Muscle layer of colon (tissue), 2 donors: ENCODE results near the gene ACTRT2.

Experiments
- H3K27ac ChIP-seq: one replicate; pipeline ENCODE4 v1.7.0; 2013; ENCODE audit warnings: low read depth, mild to moderate bottlenecking, low read length, moderate library complexity
- H3K27me3 ChIP-seq, 2 donors: one replicate each; pipeline ENCODE4 v1.7.0; 2013; ENCODE audit warnings: low read length in 2 of 2, mild to moderate bottlenecking in 2 of 2; ENCODE audit not compliant: insufficient read depth in 2 of 2, control insufficient read depth in 1 of 2
- H3K36me3 ChIP-seq: one replicate; pipeline ENCODE4 v1.7.0; 2013; ENCODE audit warnings: mild to moderate bottlenecking, low read length; ENCODE audit not compliant: insufficient read depth
- H3K4me1 ChIP-seq: one replicate; pipeline ENCODE4 v1.7.0; 2013; ENCODE audit warnings: mild to moderate bottlenecking, low read length; ENCODE audit not compliant: insufficient read depth
- H3K4me3 ChIP-seq, 2 donors: one replicate each; pipeline ENCODE4 v1.7.0; 2013; ENCODE audit warnings: low read length in 2 of 2, low read depth in 1 of 2, mild to moderate bottlenecking in 1 of 2, moderate library complexity in 1 of 2
- H3K9ac ChIP-seq: one replicate; pipeline ENCODE4 v1.7.0; 2013; ENCODE audit warnings: low read length
- H3K9me3 ChIP-seq: one replicate; pipeline ENCODE4 v1.7.0; 2013; ENCODE audit warnings: mild to moderate bottlenecking, low read length
- donor health status: abdominal sarcoma.
- donor health status: Adenocarcinoma of cecum.

ACTRT2 gene

GRCh38 chr1:3021233-3021671 is at the start of gene ACTRT2:
Gene ACTRT2 (plus strand): TSS chr1:3021467. CDS start chr1:3021687, 220 bp downstream.
- Histone ChIP-seq H3K36me3 (no peaks in the 10 kb centered on the region), H3K27me3 (peaks cover 0 to 30% of the 10 kb centered on the region in 2 donors), H3K27ac (no peak within 1 kb of the TSS), H3K4me1 (no peaks in the 10 kb centered on the region), H3K9me3 (no peaks in the 10 kb centered on the region), H3K9ac (no peak within 1 kb of the TSS), H3K4me3 (no peak within 1 kb of the TSS)

GRCh38 chr1:2971609-2972008 is 49.7 kb upstream of the ACTRT2 start:
- peaks cover 0 to 8% of the 10 kb centered on the region in 2 donors for H3K27me3 ChIP-seq
- H3K9ac ChIP-seq, result no peak overlapping the region
- no peaks in the 10 kb centered on the region for H3K36me3 ChIP-seq
- no peaks in the 10 kb centered on the region for H3K9me3 ChIP-seq
- no peak overlapping the region for H3K4me3 ChIP-seq
- H3K4me1 ChIP-seq, result no peaks in the 10 kb centered on the region
- no peak overlapping the region for H3K27ac ChIP-seq

GRCh38 chr1:2972011-2972878 is 49.0 kb upstream of the ACTRT2 start:
- H3K36me3 ChIP-seq, result no peaks in the 10 kb centered on the region
- H3K27me3 ChIP-seq, result peaks cover 0 to 5% of the 10 kb centered on the region in 2 donors
- no peaks in the 10 kb centered on the region for H3K9me3 ChIP-seq
- H3K27ac ChIP-seq, result no peak overlapping the region
- no peak overlapping the region for H3K4me3 ChIP-seq
- H3K4me1 ChIP-seq, result no peaks in the 10 kb centered on the region
- no peak overlapping the region for H3K9ac ChIP-seq

- Histone ChIP-seq H3K36me3 (no peaks in the 10 kb centered on the region), H3K9me3 (no peaks in the 10 kb centered on the region), H3K27ac (no peak overlapping the region), H3K27me3 (peaks cover 0 to 4% of the 10 kb centered on the region in 2 donors), H3K4me3 (no peak overlapping the region), H3K9ac (no peak overlapping the region), H3K4me1 (no peaks in the 10 kb centered on the region)
These were observed 48.2 kb upstream of the ACTRT2 start for GRCh38 chr1:2972879-2973575.

DNA sequence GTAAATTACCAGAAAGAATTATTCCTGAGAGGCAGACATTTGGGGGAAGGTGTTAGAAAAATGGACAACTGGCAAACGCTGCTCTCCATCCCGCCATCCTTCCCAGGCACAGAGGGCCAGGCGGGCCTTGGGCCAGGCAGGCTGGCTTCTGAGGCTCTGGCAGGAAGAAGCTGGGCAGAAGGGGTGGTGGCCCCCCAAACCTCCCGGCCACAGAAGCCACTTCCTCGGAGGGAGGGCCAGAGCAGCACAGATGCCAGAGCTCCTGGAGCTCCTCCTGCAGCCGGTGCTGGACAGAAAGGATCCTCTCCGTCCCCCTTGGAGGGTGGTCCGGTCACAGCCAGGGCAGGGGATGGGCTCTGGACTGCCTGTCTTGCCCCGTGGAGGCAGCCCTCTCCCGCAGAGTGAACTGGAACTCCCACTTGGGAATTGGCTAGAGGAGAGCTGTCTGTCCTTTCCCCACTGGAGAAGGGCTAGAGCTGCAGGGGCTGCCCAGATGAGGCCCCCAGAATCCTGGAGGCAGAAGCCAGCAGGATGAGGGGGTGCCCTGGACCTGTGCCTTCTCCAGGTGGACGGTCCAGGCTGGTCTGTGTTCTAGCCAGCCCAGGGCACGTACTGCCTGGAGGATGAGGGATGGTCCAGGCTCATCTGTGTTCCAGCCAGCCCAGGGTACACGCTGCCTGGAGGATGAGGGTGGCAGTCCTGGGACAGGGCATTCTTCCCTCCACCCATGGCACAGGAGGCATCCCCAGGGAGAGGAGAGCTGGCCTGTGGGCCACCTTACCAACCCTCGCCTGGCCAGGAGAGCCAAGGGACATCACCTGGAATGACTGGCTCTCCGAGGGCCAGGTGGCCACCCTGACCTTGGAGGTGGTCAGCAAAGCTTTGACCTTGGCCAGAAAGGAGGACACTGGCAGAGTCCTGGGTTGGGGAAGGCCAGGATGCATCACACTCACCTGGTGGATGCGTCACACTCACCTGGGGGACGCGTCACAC is 47.4 kb upstream of the ACTRT2 start:
- no peak overlapping the region for H3K9ac ChIP-seq
- no peaks in the 10 kb centered on the region for H3K9me3 ChIP-seq
- H3K27me3 ChIP-seq, result peaks cover 0 to 8% of the 10 kb centered on the region in 2 donors
- no peaks in the 10 kb centered on the region for H3K4me1 ChIP-seq
- H3K36me3 ChIP-seq, result no peaks in the 10 kb centered on the region
- no peak overlapping the region for H3K4me3 ChIP-seq
- no peak overlapping the region for H3K27ac ChIP-seq

- H3K36me3 ChIP-seq, result no peaks in the 10 kb centered on the region
- no peaks in the 10 kb centered on the region for H3K4me1 ChIP-seq
- H3K9ac ChIP-seq, result no peak overlapping the region
- H3K9me3 ChIP-seq, result no peaks in the 10 kb centered on the region
- H3K4me3 ChIP-seq, result no peak overlapping the region
- H3K27ac ChIP-seq, result no peak overlapping the region
- H3K27me3 ChIP-seq, result peaks cover 0 to 13% of the 10 kb centered on the region in 2 donors
These were observed 46.5 kb upstream of the ACTRT2 start for GRCh38 chr1:2974701-2975301.

DNA sequence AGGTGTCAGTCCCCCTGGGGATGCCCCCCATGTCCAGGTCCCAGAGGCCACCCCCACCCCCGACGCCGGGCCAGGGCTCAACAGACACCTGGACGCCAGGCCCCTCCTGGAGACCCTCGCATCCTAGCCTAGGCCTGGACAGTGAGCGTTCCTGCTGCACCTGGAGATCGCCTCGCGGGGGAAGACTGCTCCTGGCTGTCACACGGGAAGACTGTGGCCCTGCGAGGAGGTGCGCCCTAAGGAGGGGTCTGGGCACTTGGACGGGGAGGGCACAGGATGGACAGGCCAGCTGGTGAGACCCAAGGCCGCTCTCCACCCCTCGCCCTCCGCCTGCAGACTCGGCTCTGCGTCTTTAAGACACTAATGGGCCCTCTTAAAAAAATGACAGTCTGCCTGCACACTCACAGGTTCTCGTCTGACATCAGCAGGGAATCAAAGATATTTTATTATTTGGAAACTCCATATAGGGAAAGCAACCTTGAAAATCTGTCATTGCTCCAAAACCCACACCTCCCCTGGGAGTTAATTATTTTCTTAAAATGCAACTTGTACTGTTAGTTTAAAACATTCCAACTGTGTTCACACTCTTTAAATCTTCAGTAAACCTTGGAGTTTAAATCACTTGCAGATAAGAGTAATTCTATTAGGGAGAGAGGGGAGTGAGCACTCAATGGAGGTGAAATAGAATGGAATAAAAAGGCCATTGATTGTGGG is 45.6 kb upstream of the ACTRT2 start:
- Histone ChIP-seq H3K36me3 (no peaks in the 10 kb centered on the region), H3K4me1 (no peaks in the 10 kb centered on the region), H3K4me3 (no peak overlapping the region), H3K27ac (no peak overlapping the region), H3K9ac (no peak overlapping the region), H3K9me3 (no peaks in the 10 kb centered on the region), H3K27me3 (peaks cover 0 to 13% of the 10 kb centered on the region in 2 donors)

DNA sequence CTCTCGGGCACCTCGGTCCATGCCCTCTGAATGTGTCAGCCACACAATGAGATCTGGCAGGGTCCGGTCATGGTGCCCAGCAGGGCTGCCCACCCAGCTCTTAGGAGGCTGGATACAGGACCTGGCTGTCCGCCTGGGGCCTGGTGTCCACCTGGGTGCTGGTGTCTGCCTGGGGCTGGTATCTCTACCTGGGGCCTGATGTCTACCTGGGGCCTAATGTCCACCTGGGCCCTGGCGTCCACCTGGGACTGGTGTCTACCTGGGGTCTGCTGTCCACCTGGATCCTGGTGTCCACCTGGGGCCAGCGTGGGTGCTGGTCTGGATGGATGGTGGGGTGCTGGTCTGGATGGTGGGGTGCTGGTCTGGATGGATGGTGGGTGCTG is 45.1 kb upstream of the ACTRT2 start:
- Histone ChIP-seq H3K4me3 (no peak overlapping the region), H3K9me3 (no peaks in the 10 kb centered on the region), H3K27me3 (peaks cover 0 to 13% of the 10 kb centered on the region in 2 donors), H3K9ac (no peak overlapping the region), H3K4me1 (no peaks in the 10 kb centered on the region), H3K27ac (no peak overlapping the region), H3K36me3 (no peaks in the 10 kb centered on the region)

- no peaks in the 10 kb centered on the region for H3K9me3 ChIP-seq
- H3K27me3 ChIP-seq, result peaks cover 0 to 13% of the 10 kb centered on the region in 2 donors
- H3K36me3 ChIP-seq, result no peaks in the 10 kb centered on the region
- no peak overlapping the region for H3K4me3 ChIP-seq
- no peak overlapping the region for H3K27ac ChIP-seq
- H3K4me1 ChIP-seq, result no peaks in the 10 kb centered on the region
- H3K9ac ChIP-seq, result no peak overlapping the region
These were observed 43.2 kb upstream of the ACTRT2 start for GRCh38 chr1:2977886-2978611.

DNA sequence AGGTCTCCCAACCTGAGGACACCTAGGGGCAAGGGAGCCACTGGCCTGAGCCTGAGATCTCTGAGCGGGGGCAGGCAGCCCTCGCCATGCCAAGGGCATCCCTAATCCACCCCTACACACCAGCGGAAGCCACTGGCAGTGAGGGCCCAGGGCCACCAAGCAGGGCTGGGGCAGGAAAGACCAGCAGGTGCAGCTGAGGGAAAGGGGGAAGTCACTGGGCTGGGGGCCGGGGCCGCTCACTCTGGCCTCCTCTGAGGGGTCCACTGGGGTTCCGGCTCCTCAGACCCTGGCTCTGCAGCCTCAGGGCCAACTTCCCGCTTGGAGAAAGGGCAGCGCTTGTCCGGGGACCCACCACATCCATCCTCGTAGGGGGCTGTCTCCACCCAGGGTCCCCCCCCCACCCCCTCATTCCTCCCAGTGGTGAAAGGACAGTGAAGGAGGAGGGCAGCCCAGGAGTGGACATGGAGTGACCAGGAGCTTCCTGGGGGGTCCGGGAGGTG is 42.5 kb upstream of the ACTRT2 start:
- Histone ChIP-seq H3K9me3 (no peaks in the 10 kb centered on the region), H3K36me3 (no peaks in the 10 kb centered on the region), H3K27ac (no peak overlapping the region), H3K27me3 (peaks cover 0 to 11% of the 10 kb centered on the region in 2 donors), H3K4me3 (no peak overlapping the region), H3K4me1 (no peaks in the 10 kb centered on the region), H3K9ac (no peak overlapping the region)
